Liver (tissue), 10 donors: ENCODE data around the gene SLC2A1. TPM values are rescaled to one million over a fixed set of nuclear protein-coding genes. Genes with fewer than 3 reads are reported as not detected.

Source experiments
- DNase-seq: peaks from one replicate; pipeline ENCODE4 v3.0.0-alpha.2; 2017; ENCODE audit warnings: low spot score
- H3K27ac ChIP-seq, 2 donors: one replicate each; pipeline ENCODE4 v1.7.0; 2013; ENCODE audit warnings: inconsistent platforms in 2 of 2, low read length in 2 of 2, control low read depth in 1 of 2, low read depth in 1 of 2, mild to moderate bottlenecking in 1 of 2
- H3K27me3 ChIP-seq, 4 donors: one replicate each; pipeline versions ENCODE4 v1.6.1 to v1.7.0; 2013; ENCODE audit warnings: low read length in 3 of 4, inconsistent platforms in 1 of 4, mild to moderate bottlenecking in 1 of 4, moderate library complexity in 1 of 4; ENCODE audit not compliant: control insufficient read depth in 4 of 4, insufficient read depth in 4 of 4
- H3K36me3 ChIP-seq, 4 donors: one replicate each; pipeline versions ENCODE4 v1.6.1 to v1.7.0; 2013; ENCODE audit warnings: low read length in 3 of 4, mild to moderate bottlenecking in 3 of 4, low read depth in 1 of 4, moderate library complexity in 1 of 4; ENCODE audit not compliant: control insufficient read depth in 4 of 4, insufficient read depth in 3 of 4
- H3K4me1 ChIP-seq, 4 donors: one replicate each; pipeline versions ENCODE4 v1.6.1 to v1.7.0; 2013; ENCODE audit warnings: low read length in 3 of 4, mild to moderate bottlenecking in 3 of 4, moderate library complexity in 1 of 4; ENCODE audit not compliant: control insufficient read depth in 4 of 4, insufficient read depth in 4 of 4
- H3K4me3 ChIP-seq, 3 donors: one replicate each; pipeline versions ENCODE4 v1.6.1 to v1.7.0; 2013; ENCODE audit warnings: low read length in 3 of 3, control low read depth in 1 of 3, low read depth in 1 of 3, mild to moderate bottlenecking in 1 of 3
- H3K9ac ChIP-seq, 2 donors: one replicate each; pipeline ENCODE4 v1.7.0; 2013; ENCODE audit warnings: low read length in 2 of 2, mild to moderate bottlenecking in 2 of 2, moderate library complexity in 2 of 2, control low read depth in 1 of 2, low read depth in 1 of 2
- H3K9me3 ChIP-seq, 4 donors: one replicate each; pipeline versions ENCODE4 v1.6.1 to v1.7.0; 2013; ENCODE audit warnings: low read length in 3 of 4; ENCODE audit not compliant: control insufficient read depth in 4 of 4
- FOXA1 ChIP-seq: IDR thresholded peaks from 2 replicates; pipeline ENCODE4 v1.6.1; 2016; ENCODE audit warnings: antibody characterized with exemption
- FOXA2 ChIP-seq: IDR thresholded peaks from 2 replicates; pipeline ENCODE4 v1.6.1; 2016; ENCODE audit warnings: antibody characterized with exemption
- HNF4G ChIP-seq: IDR thresholded peaks from 2 replicates; pipeline ENCODE4 v1.6.1; 2016; ENCODE audit warnings: antibody characterized with exemption
- polyA plus RNA-seq, 2 donors: library from polyadenylated mRNA; stranded (reverse) in 1 of 2; unstranded in 1 of 2; fragments of 200-250 nt in 1 of 2; fragments of >200 nt in 1 of 2; fragmentation: Nextera tagmentation in 1 of 2; extraction: Ambion mirVana in 1 of 2; gene quantifications; one replicate each; pipeline versions ENCODE4 v1.2.1 to v1.2.3, GENCODE V29; 2013 to 2015
- small RNA-seq: library from RNA; depleted of rRNA; stranded (forward); fragments of <200 nt; gene quantifications from one replicate; pipeline ENCODE3, GENCODE V24; 2014
- total RNA-seq, 2 donors: library from RNA; depleted of rRNA; stranded (reverse); fragments of >200 nt; gene quantifications; one replicate each; pipeline ENCODE4 v1.2.3, GENCODE V29; 2014
- donor health status: healthy.
- donor health status: healthy.
- donor health status: healthy.
- donor health status: healthy.
- donor health status: healthy.

Gene SLC2A1
- total and polyA plus RNA-seq, 4 donors = 1.1 to 675 (median 3.0) TPM

DNA sequence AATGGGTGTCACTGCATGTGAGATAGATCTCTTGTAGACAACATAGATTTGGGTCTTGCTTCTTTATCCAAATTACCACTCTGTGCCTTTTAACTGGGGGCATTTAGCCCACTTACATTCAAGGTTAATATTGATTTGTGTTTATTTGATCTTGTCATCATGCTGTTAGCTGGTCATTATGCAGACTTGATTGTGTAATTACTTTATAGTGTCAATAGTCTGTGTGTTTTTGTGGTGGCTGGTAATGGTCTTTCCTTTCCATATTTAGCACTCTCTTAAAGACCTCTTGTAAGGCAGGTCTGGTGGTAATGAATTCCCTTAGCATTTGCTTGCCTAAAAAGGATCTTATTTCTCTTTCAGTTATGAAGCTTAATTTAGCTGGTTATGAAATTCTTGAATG lies 82.7 kb downstream of the SLC2A1 start:
- Histone ChIP-seq H3K27ac (no peak overlapping the region), H3K4me3 (no peak overlapping the region), H3K9ac (no peak overlapping the region), H3K9me3 (no peaks in the 10 kb centered on the region), H3K36me3 (no peaks in the 10 kb centered on the region), H3K4me1 (peaks cover 0 to 11% (median 0%) of the 10 kb centered on the region in 4 donors), H3K27me3 (no peaks in the 10 kb centered on the region)
- DNase-seq = no peak
- TF ChIP-seq HNF4G (no peak), FOXA1 (no peak), FOXA2 (peak; percentile 33)

Small RNAs within 50 kb of the gene (small RNA-seq; reads per million reads assigned to genes)
- not detected for gene RNU6-880P

Other genes starting within 250 kb of the SLC2A1 start
- 1 to 10 TPM in 1 of 2 donors, not detected in 1; 5.1 TPM for gene CLDN19, start 218.6 kb downstream of the SLC2A1 start, total RNA-seq
- gene CLDN19, start 218.6 kb downstream of the SLC2A1 start, polyA plus RNA-seq = under 1 TPM in 1 of 2 donors, not detected in 1; 0.14 TPM
- 10 to 100 TPM; 24.5 to 28.0 TPM for gene P3H1, start 191.8 kb downstream of the SLC2A1 start, total RNA-seq
- 10 to 100 TPM; 14.9 to 20.9 TPM for gene P3H1, start 191.8 kb downstream of the SLC2A1 start, polyA plus RNA-seq
- gene C1orf50, start 191.6 kb downstream of the SLC2A1 start, total RNA-seq = 1 to 10 TPM; 2.6 to 4.4 TPM
- gene C1orf50, start 191.6 kb downstream of the SLC2A1 start, polyA plus RNA-seq = 1 to 10 TPM; 2.7 to 5.8 TPM
- under 1 TPM; 0.05 to 0.08 TPM for gene TMEM269, start 173.9 kb downstream of the SLC2A1 start, total RNA-seq
- gene TMEM269, start 173.9 kb downstream of the SLC2A1 start, polyA plus RNA-seq = not detected
- gene ERMAP, start 141.7 kb downstream of the SLC2A1 start, total RNA-seq = 10 to 100 TPM; 10.8 to 96.9 TPM
- gene ERMAP, start 141.7 kb downstream of the SLC2A1 start, polyA plus RNA-seq = 1 to 10 TPM; 3.9 to 7.2 TPM
- 10 to 100 TPM in 1 of 2 donors, 1 to 10 TPM in 1; 3.4 to 21.4 TPM for gene SVBP, start 141.5 kb downstream of the SLC2A1 start, total RNA-seq
- gene SVBP, start 141.5 kb downstream of the SLC2A1 start, polyA plus RNA-seq = 10 to 100 TPM in 1 of 2 donors, 1 to 10 TPM in 1; 8.5 to 21.8 TPM
- 1 to 10 TPM; 2.7 to 8.9 TPM for gene ZNF691, start 112.3 kb downstream of the SLC2A1 start, total RNA-seq
- gene ZNF691, start 112.3 kb downstream of the SLC2A1 start, polyA plus RNA-seq = 1 to 10 TPM; 5.1 to 5.9 TPM
- 10 to 100 TPM; 25.6 to 38.5 TPM for gene EBNA1BP2, start 213.4 kb upstream of the SLC2A1 start, total RNA-seq
- gene EBNA1BP2, start 213.4 kb upstream of the SLC2A1 start, polyA plus RNA-seq = 10 to 100 TPM; 44.8 to 90.6 TPM
- under 1 TPM; under 0.01 to 0.19 TPM for gene CFAP57, start 213.5 kb upstream of the SLC2A1 start, total RNA-seq
- gene CFAP57, start 213.5 kb upstream of the SLC2A1 start, polyA plus RNA-seq = 10 to 100 TPM in 1 of 2 donors, under 1 TPM in 1; 0.01 to 14.5 TPM